ENCODE data around the gene SELL.
"Not testable (repeated sequence)": the region's sequence is repeated elsewhere in the genome, so short reads cannot be mapped to it uniquely, and the experiment has no call there.

Gene SELL

DNA sequence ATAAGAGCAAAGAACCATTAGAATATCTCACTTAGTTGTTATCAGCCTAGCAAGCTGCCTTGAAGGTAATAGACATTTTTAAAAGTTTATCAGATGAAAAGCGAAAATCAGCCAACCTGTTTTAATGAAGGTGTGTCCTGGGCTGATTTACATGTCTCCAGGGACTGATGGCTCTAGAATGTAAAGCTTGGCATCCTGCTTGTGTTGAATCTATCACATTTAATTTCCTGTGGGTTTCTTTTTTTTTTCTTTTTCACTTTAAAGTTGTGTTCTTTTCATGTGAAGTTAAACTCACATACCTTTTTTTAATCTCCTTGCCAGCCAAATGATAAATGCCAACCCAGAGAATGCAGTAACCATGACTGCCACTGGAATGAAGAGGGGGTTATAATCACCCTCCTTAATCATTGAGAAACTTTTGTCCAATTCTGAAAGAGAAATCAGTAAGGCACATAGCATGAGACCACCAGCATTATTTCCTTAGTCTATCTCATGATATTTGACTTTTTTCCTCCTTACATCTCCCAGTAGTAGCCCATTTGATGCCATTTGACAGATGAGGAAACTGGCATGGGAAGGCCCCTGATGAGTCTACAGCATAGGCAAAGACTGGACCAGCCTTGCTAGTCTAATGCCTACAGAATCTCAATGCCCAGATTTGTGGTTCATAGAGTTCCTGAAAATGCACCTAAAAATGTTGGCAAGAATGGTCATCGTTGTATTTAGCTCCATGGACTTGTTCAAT, 10.0 kb downstream of the SELL start:
- no peak for DNase-seq

DNA sequence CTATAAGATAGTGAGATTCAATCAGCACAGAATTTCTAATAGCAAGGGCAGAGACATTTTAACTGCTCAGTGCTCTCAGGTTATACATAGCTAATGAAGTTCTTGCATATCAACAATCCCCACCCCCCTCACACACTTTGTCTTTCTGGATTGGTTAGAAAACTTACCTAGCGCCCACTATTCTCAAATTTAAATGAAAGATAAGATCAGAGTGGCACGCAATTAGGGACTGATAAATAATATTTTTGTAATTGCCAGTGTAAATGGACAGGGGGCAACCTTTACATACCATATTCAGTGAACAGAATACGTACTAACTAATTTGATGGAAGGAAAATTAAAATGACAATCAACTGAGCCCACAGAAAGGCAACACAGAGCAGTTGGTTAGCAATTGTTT, 11.7 kb downstream of the SELL start:
- no peak for DNase-seq

DNA sequence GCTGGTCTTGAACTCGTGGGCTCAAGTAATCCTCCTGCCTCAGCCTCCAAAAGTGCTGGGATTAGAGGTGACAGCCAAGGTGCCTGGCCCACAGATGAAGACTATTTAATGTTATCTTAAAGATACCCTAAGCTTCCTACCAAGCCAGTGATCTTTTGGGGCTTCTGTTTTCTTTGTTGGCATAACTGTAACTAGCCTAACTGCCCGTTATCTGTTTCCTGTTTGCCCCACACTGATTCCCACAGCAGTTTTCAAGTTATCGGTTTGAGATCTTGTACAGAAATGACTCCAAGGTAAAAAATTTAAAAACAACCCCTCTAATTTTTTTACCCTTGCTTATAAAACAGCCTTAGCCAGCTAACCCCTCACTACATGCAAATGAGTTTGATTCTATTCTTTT, 12.4 kb downstream of the SELL start:
- DNase-seq = no peak

DNA sequence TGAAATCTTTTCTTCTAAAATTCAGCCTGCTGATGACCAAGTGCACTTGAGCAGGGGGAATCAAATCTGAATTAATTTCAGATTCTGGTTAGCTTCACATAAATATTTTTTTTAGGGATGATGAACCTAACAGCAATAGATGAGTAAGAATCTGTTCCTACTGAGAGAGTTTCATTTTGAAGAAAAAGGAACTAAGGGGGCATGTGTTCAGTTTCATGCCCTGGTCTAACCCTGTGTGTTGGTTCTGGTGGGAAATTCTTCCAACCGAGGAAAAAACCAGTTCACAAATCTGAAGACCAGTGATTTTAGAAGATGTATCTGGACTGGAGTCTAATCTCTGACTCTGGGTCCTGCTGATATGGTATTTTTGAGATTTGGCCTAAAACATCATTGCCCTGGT, 13.7 kb downstream of the SELL start:
- no peak for DNase-seq

DNA sequence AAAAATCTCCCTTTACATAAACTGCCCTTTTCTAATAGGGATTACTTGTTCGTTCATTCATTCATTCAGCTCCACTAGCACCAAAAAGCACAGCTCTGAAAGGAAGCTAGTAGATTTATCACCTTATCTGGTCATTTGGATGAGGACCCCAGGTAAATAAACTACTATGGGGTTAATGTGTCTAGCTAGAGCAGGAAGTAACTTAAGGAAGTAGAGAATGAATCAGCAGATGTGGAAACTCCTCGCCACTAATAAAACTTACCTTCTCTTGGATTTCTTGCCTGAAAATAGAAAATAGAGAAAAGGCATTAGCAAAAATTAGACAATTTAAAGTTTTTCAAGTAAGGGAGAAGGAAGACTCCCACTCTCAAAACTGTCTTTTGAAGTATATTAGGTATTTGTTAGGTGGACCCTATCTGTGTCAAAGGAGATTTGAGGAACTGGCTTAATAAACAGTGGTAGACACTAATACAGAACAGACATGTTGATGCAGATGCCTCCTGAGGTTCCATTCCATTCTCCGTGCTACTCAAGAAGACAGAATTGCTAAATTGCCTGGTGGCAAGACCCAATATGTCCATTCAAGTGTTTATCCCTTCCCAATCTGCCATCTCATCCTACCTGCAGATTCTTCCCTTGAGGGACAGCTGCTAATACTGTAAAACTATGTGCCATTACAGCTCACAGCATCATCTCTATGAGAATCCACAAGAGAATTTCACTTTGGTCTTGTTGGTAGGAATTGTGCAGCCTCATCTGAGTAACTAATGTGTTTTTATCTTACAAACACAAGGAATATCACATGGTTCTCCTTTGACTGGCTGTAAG, 14.9 kb downstream of the SELL start:
- no peak for DNase-seq

DNA sequence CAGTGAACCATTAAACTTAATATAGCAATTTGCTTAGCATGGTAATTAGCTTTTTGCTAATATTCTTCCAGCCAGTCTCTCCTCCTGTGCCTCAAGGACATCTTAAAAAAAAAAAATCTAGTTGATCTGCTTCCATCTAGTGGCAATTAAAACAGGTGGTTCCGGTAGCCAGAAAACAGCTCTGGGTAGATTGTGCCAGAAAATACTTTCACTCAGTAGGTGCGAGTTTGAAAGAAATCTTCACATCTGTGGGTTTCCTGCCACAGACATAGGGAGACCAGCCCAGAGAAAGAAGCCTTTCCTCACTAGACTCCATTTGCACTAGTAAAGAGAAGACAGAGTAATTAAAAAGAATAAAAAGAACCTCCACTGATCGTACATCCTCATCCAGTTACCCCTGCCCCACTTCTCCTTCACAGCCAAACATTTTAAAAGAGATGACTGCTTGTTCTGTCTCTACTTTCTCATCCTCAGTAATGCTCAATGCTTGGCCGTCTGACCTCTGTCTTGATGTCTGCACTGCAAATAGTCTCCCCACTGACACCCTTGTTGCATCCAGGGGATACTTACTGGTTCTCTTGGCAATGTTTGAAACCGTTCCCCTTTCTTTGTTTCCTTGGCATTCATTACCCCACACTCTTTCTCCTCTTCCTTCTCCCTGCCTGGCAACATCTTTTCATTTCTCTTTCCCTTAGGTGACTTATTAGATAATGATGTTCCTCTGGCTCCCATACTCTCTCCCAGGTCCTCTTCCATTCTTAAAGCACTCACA, 16.9 kb downstream of the SELL start:
- no peak for DNase-seq

DNA sequence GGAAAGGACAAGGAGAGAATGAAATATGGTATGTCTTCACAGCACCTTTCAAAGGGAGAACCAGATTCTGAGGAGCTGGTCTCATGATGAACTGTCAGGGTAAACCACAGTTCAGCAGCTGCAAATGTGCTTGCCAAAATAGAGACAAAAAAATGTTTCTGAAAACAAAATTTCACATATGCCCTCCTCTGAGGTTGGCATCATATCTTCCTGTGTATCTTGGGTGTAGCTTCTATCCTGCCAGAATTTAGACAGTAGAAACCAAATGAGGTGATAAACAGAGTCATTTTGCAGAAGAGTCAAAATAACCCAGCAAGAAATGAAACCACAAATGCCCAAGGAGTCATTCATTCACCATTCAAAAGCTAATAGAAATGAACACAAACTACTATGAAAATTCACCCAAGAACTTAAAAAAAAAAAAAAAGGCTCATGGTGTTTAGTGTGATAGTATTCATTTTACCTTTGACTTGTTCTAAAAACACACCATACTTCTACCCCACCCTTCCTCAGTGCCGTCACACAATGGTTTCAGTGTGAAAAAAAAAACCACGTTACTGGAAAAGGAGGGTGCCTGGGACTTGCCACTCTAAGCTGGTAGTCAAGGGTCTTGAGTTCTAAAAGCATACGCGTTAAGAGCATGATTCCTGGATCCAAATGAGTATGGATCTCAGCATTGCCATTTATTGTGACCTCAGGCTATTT, 18.5 kb downstream of the SELL start:
- DNase-seq = no peak

DNA sequence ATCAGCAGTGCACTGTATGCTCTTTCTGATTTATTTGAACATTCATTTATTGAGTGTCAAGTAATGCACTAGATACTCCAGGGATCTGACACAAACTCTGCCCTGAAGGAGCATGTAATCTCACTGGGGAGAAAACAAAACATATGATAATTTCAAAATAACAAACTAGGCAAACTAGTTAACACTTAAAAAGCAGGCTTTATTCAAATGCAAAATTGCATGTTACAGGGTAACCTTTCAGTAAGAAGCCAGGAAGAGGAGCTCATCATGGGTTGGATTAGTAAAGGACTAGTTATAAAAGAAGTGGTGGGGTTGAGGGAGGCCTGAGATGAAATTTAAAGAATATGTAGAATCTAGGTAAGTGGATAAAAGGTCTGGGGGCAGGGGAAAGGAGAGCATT, 20.9 kb downstream of the SELL start:
- DNase-seq = no peak

DNA sequence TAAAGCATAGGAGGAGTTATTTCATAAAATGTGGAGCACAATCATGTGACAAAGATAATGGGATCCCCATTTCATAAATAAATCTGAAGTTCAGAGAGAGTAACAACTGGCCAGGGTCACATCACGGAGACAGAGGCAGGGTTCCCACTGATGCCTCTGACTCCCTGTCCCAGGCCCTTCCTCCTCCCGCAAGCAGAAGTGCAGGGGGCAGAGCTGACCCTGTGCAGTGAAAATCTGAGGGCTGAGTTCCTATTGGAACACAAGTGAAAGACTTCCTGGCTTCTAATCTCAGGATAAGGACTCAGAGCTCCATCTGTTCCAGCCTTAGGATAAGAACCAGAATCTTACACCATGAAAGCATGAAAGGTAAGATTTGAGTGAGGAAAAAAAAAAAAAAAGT, 22.0 kb downstream of the SELL start:
- DNase-seq = no peak

DNA sequence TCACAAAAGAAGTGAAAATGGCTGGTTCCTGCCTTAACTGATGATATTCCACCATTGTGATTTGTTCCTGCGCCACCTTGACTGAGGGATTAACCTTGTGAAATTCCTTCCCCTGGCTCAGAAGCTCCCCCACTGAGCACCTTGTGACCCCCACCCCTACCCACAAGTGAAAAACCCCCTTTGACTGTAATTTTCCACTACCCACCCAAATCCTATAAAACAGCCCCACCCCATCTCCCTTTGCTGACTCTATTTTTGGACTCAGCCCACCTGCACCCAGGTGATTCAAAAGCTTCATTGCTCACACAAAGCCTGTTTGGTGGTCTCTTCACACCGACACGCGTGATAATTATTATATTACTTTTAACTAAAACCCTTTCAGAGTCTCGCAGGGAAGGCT, 23.0 kb downstream of the SELL start:
- DNase-seq = not testable (repeated sequence)

DNA sequence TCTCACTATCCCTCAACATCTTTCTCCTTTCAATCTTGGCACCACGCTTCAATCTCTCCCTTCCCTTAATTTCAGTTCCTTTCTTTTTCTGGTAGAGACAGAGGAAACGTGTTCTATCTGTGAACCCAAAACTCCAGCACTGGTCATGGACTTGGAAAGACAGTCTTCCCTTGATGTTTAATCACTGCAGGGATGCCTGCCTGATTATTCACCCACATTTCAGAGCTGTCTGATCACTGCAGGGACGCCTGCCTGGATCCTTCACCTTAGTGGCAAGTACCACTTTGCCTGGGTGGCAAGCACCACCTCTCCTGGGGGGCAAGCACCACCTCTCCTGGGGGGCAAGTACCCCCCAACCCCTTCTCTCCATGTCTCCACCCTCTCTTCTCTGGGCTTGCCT, 27.8 kb downstream of the SELL start:
- DNase-seq = no peak

DNA sequence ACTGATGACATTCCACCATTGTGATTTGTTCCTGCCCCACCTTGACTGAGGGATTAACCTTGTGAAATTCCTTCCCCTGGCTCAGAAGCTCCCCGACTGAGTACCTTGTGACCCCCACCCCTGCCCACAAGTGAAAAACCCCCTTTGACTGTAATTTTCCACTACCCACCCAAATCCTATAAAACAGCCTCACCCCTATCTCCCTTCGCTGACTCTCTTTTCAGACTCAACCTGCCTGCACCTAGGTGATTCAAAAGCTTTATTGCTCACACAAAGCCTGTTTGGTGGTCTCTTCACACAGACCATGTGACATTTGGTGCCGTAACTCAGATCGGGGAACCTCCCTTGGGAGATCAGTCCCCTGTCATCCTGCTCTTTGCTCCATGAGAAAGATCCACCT, 28.3 kb downstream of the SELL start:
- not testable (repeated sequence) for DNase-seq

DNA sequence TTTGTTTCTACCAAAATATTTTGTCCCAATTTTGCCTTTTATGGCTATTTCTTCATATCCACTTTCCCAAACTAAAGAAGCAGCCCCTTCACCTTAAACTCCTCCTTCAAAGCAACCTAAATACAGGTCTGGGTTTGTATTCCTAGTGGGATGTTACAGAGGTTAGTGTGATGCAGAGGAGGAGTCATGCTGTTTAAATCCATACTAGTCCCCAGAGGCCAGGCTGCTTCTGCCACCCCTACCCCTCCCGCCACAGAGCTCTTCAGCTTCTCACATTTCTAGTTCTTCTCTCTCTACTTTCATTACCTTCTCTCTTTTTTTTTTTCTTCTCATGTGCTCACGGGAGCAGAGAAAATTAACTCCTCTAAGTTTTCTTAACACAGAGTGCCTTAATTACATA, 29.3 kb downstream of the SELL start:
- DNase-seq = no peak

DNA sequence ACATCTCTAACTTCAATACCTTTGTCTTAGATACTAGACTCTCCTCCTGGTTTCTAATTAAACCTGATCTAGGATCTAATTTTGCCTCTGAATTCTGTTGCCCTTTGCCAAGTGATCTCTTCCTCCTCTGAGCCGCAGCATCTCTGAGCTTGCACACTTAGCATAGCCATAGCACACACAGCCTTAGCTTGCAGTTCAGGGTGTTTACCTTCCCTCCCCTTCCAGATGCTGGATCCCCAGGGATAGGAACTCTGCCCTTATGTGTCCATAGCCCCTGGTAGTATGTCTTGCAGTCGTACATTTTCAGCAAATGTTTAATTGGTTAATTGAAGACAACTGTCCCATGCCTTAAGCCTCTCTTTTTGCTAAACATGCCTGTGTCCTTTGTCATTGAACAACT, 30.3 kb downstream of the SELL start:
- DNase-seq = no peak

DNA sequence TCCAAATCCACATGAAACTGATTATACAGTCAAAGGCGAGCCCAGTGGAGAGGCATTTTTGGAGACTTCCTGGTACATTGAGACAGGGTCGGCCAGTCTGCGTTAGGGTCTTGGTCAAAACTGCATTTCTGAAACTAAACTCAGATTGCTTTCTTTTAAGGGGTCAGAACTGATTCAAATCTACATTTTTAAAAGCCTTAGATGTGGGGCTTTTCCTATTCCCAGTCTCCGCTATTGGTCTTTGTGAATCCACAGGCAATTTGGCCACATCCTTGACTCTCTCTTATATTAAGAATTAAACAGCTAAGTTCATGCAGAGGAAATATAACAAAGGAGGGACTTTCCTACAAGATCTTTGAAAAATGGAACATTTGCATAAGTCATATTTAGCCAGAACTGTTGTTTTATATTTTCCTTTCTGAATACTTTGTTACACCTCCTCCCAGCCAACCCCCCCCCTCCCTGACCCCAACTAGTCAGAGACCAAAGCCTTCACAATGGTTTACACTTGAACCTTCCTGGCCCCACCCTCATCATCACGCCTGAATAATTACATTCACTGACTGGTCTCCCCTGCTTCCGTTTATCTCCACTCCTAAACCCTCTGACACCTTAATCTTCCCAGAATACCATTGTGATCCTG, 30.9 kb downstream of the SELL start:
- DNase-seq = no peak

DNA sequence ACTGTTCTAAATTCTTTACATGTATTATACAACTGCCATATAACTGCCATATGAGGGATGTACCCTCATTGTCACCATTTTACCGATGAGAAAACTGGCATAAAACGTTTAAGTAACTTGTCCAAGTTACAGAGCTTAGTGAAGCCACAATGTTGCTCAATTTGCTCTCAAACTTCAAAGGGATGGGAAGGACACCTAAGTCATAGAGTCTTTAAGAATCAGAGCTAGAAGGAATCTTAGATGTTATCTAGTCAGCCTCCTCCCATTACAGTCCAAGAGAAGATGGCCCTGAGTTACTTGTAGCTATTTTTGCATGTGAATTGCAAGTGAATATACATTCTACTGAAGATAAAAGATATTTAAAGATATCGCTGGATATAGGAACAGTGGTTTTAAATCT, 31.7 kb downstream of the SELL start:
- DNase-seq = no peak

DNA sequence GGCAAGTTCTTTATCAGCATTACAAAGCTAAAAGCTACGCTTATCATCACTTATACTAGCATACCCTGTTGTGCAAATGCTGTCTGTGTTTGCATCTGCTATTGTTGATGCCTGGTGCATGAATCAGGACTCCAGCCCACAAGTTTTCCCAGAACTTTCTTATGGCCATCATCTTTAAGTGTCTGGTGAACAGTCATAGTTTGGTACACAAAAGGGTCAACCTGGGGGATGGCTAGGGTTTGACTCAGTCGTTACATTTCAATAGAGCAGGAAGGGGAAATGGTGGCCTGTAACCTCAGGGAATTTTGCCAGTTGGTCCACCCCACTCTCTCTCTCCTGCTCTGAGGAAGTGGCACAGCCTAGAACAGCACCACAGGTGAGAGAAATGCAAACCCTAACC, 35.4 kb downstream of the SELL start:
- DNase-seq = no peak

DNA sequence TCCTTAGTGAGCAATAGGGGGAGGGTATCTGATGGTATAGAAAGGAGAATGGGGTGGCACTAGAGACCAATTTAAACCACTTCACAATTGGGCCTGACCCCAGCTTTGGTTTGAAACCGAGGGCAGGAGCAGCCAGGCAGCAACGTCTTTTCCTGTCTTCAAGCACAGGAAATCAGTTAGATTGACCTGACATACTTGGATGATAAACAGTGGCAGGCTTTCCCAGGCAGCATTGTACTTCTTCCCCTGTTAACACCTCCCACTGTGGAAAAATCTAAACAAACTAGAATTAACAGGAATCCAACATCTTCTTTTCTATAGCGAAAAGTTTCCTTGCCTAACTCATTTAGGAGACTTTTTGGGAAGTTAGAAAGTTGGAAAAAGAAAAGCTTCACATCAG, 40.6 kb downstream of the SELL start:
- DNase-seq = no peak

DNA sequence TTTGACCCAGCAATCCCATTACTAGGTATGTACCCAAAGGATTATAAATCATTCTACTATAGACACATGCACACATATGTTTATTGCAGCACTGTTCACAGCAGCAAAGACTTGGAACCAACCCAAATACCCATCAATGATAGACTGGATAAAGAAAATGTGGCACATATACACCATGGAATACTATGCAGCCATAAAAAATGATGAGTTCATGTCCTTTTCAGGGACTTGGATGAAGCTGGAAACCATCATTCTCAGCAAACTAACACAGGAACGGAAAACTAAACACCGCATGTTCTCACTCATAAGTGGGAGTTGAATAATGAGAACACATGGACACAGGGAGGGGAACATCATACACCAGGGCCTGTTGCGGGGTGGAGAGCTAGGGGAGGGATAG, 41.2 kb downstream of the SELL start:
- DNase-seq = not testable (repeated sequence)

DNA sequence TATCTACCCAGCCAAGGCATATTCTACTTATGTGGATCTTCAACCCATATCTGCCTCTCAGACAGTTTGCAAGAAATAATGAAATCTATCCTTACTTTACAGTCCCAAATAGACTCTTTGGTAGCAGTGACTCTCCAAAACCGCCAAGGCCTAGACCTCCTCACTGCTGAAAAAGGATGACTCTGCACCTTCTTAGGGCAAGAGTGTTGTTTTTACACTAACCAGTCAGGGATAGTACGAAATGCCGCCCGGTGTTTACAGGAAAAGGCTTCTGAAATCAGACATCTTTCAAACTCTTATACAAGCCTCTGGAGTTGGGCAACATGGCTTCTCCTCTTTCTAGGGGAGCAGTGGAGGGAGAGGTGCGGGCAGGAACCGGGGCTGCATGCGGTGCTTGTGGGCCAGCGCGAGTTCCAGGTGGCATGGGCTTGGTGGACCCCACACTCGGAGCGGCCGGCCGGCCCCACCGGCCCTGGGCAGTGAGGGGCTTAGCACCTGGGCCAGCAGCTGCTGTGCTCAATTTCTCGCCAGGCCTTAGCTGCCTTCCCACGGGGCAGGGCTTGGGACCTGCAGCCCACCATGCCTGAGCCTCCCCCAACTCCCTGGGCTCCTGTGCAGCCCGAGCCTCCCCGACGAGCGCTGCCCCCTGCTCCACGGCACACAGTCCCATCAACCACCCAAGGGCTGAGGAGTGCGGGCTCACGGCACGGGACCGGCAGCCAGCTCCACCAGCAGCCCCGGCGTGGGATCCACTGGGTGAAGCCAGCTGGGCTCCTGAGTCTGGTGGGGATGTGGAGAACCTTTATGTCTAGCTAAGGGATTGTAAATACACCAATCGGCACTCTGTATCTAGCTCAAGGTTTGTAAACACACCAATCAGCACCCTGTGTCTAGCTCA, 43.5 kb downstream of the SELL start:
- DNase-seq = not testable (repeated sequence)

DNA sequence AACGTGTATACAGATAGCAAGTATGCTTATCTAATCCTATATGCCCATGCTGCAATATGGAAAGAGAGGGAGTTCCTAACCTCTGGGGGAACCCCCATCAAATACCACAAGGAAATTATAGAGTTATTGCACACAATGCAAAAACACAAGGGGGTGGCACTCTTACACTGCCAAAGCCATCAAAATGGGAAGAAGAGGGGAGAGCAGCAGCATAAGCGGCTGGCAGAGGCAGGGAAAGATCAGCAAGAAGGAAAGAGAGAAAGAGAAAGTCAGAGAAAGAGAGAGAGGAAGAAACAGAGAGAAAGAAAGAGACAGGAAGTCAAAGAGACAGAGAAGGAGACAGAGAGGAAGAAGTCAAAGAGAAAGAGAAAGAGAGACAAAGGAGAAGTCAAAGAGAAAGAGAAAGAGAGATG, 44.2 kb downstream of the SELL start:
- DNase-seq = not testable (repeated sequence)

Data from activated CD4-positive, CD25-positive, alpha-beta regulatory T cell treated with anti-CD3 and anti-CD28 coated beads, Interleukin-2, amount 50 U/mL, for 72 hours (primary cell).